SKM-1 treated with dmso at 0.1 percent for 144 hours (cell line): ENCODE measurements around the gene IDH3G.
"Not testable (repeated sequence)": the region's sequence is repeated elsewhere in the genome, so short reads cannot be mapped to it uniquely, and the experiment has no call there.

Experiments used
- DNase-seq: peaks from one replicate; lab custom pipeline; 2025; ENCODE audit not compliant: unreplicated experiment; lab: John Stamatoyannopoulos, UW

IDH3G gene

GRCh38 chrX:153763298-153763932 lies 30.8 kb downstream of the IDH3G start:
- no peak for DNase-seq

GRCh38 chrX:153762626-153763173 lies 31.5 kb downstream of the IDH3G start:
- DNase-seq, result no peak

DNA sequence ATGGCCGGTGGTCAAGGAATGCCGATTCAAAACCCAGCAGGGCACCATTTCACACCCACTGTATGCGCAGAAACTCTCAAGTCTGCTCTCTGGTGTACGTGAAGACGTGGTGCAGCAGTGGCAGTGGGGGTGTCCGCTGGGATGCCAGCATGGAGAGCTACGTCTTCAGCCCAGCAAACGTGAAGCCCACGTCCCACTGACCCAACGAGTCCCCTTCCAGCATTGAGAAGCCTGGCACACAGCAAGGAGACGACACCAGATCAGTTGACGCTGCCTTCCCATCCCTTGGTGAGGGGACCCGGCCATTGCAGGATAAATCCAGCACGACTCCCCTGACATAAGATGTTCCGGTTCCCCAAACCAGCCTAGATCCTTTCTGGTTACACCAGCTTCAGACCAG lies 32.3 kb downstream of the IDH3G start:
- DNase-seq, result no peak

DNA sequence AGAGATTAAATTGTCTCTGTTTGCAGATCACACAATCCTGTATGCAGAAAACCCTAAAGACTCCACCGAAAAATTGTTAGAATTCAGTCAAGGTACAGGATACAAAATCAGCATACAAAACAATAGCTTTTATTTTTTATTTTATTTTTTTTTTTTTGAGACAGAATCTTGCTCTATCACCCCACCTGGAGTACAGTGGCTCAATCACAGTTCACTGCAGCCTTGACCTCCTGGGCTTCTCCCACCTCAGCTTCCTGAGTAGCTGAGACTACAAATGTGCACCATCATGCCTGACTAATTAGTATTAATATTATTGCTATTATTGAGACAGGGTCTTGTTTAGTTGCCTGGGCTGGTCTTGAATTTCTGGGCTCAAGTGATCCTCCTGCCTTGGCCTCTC lies 39.0 kb downstream of the IDH3G start:
- DNase-seq, result no peak

DNA sequence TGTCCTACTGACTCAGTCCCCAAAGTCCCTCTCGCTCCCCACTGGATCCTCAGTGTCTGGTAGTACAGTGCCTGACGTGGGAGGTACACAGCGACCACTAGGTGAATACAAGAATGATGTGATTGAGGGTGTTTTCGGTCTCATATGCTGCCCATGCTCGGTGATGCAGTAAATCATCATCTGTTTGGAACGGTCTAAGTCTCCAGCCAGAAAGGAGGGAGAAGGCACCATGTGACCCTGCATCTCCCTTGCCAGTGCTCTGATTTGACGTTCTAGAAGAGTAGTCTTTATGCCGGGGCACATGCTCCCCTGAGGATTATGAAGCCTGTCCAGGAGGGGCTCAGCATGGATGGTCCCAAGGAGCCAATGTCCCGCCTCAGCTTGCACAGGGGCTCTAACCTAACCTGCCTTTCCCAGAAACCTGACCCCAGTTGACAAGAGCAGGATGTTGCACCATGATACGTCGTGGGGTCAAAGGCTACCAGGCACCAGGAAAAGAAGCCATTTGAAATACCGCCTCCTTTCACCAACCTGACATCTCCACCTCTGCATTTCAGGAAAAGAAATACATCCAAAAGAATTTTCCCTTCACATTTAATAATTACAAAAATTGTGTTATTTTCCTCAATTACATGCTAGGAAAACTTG lies 43.9 kb downstream of the IDH3G start:
- no peak for DNase-seq

DNA sequence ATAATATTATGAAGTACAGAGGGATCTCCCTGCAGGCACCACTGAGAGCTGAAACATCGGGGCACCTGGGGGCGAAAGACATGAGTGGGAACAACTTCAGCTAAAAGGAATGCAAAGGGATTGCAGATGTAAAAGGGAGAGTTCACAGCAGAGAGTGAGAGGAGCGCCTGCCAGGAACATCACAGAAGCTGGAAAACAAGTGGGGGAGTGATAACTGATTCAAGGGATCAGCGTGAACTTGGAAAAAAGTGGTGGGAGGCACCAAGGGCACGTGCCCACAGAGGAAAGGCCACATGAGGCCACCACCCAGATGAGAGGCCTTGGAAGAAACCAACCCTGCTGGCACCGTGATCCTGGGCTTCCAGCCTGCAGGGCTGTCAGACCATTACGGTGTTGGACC lies 45.2 kb downstream of the IDH3G start:
- not testable (repeated sequence) for DNase-seq

DNA sequence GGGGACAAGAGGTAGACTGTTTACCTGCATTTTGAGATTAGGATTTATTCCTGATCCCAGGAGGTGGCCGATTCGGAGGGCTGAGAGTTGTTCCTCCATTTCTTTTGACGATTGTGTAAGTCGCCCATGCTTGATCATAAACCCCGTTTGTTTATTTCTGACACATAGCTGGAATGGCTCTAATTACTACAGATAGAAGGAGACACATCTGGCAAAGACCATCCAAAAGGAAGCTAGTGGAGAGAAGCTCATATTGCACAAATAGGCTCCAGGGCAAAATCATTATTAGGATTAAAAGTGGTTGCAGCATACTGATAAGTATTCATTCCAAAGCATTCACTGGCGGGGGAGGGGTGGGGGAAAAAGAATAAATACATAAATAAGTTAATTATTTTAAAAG lies 47.2 kb downstream of the IDH3G start:
- not testable (repeated sequence) for DNase-seq

- DNase-seq, result no peak
Measured at GRCh38 chrX:153746359-153746758, 47.8 kb downstream of the IDH3G start.

GRCh38 chrX:153745067-153745433 lies 49.1 kb downstream of the IDH3G start:
- not testable (repeated sequence) for DNase-seq

GRCh38 chrX:153744210-153745066 lies 49.7 kb downstream of the IDH3G start:
- no peak for DNase-seq

DNA sequence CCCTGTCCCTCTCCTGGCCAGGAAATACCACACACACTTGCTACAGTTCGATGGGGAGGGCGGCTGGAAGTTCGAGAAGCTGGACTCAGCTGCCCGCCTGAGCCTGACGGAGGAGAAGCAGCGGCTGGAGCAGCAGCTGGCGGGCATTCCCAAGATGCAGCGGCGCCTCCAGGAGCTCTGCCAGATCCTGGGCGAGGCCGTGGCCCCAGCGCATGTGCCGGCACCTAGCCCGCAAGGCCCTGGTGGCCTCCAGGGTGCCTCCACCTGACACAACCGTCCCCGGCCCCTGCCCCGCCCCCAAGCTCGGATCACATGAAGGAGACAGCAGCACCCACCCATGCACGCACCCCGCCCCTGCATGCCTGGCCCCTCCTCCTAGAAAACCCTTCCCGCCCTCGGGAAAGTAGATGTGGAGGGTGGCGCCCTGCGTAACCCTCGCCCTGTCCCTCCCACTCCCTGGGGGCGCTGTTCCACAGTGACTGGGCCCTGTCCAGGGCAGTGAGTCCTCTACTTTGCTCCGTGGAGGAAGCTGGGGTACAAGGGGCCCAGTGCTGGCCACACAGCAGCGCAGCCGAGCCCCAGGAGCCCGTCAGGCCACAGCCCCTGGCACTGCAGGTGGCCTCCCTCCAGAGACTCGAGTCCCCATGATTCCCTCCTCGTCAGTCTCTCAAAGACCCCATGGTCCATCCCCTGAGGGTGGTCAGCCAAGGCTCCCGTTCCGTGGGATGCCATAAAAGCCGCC lies 50.5 kb downstream of the IDH3G start:
- DNase-seq, result not testable (repeated sequence)

DNA sequence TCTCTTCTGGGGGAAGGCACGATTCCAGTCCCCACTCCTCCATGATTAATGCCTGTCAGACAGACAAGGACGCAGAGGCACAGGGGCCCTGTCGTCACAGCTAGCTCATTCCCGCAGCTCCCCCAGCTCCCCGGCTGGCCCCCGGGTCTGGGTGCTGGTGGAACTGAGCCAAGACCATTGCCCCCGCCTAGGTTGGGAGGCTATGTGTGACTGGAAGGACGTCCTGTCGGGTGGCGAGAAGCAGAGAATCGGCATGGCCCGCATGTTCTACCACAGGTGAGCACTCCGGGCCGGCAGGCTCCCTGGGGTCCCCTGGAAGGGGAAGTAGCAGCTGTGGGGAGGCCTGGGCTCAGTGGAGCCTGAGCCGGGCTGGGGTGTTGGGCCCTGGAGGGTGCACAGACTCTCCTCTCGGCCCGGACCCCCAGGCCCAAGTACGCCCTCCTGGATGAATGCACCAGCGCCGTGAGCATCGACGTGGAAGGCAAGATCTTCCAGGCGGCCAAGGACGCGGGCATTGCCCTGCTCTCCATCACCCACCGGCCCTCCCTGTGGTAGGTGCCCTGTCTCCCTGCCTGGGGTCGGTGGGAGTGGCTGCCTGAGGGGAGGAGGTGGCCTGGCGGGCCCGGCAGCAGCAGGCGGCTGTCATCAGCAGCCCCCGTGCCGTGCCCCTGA lies 51.2 kb downstream of the IDH3G start:
- DNase-seq, result not testable (repeated sequence)

DNA sequence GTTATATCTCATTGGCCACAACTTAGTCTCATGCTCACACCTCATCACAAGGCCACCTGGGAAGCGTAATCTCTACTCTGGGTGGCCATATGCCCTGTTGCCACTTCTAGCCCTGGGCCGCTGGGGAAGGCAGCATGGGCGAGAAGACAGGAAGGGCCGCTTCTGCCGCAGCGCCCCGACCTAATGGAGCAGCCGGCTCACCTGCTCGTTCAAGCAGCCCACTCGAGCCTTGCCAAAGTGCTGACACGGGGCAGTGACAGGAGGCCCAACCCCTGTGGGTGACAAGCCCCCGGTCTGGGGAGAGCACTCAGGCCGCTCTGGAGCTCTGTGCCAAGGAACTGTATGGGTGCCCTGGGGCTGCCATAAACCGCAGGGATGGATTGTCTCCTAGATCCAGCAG lies 52.1 kb downstream of the IDH3G start:
- not testable (repeated sequence) for DNase-seq

DNA sequence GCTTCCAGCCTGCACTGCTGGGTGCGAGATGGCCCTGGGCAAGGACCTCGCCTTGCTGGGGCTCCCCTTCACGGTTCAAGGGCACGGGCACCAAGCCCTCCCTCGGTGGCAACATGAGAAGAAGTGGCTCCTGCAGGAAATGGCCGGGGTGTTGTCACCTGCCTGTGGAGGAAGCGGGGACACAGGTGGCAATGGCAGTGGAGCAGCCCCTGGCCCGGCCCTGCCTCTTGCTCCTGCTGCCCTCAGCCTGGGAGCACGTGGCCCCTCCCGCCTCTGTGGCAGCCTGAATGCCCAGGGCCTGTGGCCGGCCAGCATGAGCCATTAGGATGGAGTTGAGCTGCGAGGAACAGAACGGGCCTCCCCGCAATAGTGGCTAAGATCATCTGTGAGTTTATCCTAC lies 52.7 kb downstream of the IDH3G start:
- DNase-seq, result no peak

DNA sequence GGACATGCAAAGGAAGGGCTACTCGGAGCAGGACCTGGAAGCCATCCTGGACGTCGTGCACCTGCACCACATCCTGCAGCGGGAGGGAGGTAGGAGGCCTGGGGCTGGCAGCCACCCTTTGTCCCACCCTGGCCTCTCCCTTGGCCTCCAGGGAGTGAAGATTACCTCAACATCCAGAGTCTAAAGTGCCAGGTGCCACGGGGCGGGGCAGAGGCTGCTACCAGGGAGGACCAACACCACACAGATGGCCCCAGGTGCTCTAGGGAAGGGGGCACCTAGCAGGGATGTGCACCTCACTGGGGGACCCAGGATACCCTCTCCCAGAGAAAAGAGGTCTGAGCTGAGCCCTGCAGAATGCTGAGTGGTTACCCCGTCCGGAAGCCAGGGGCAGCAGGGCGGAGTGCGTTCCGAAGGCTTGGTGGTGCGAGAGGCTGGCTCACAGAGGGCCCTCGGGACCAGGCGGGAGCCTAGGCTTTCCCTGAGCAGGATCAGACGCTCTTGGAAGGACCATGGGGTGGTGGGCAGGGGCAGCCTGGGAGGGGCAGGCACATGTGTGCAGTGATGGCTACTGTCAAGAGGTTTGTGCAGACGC lies 53.4 kb downstream of the IDH3G start:
- no peak for DNase-seq

DNA sequence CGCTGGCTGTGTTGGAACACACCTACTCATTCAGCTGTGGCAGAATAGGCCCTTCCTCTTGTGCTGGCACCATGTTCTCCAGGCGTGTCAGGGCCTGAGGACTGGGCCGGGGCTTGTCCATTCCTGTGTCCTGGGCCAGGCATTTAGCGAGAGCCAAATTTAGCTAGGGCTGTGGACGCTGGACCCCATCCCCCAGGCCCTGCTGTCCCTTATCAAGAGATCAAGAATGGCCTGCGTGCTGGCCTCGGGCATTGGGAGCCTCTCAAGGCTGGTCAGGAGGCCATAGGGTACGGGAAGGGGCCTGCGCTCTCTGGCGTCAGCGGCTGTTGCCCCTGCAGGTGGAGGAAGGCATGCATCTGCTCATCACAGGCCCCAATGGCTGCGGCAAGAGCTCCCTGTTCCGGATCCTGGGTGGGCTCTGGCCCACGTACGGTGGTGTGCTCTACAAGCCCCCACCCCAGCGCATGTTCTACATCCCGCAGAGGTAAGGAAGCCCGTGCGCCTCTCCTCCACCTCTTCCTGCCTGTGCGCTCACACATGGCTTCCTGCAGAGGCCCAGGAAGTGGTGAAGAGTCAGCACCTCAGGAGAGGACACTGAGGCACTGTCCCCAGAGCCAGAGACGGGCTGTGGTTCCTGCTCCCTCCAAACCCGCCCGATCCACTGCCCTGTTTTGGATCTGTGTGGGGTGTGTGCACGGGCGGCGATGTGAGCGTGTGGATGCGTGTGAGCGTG lies 54.3 kb downstream of the IDH3G start:
- no peak for DNase-seq

- no peak for DNase-seq
Measured at GRCh38 chrX:153738056-153738605, 56.0 kb downstream of the IDH3G start.

DNA sequence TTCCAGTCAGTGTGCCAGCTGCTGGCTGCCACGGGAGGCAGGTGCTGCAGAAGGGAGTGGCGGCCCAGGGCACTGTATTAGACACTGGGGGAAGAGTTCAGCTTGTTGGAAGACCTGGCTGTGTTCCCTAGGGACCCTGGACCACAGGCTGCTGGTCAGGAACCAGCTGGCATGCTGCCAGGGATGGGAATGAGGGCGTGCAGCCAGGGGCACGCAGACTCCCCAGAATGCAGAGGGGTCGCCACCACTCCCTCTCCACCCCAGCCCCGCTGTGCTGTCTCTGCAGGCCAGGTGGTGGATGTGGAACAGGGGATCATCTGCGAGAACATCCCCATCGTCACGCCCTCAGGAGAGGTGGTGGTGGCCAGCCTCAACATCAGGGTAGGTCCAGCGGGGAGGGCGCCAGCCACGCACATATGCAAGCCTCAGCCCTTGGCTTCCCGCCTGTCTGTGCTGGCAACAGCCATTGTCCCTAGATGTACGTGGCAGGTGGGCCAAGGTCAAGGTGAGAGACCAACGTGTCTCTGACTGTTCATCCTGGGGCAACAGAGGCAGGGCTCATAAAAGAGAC lies 57.2 kb downstream of the IDH3G start:
- no peak for DNase-seq
